ENCODE results near the gene FSHR.

DNA sequence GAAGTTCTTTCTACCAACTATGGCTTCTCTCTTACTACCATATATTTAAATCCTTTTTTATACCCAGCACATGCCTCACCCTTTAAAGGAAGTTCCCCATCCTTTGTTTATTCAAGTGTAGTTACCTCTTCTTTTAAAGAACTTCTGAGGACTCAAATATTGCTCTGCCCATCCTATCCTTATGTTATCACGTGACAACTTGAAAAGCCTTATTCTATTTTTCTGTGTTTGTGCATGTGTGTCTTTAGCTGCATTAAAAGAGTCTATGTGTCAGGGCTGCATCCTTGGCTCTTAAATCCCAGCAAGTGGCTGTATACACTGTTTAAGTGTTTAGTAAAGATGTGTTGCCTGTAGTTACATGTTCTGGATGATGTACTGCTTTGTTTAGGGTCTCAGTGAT is 22.5 kb downstream of the FSHR start:
- no peak for TF ChIP-seq POLR2A (IDR thresholded peaks at IDR 0.05; ENCODE audit: extremely low read depth, insufficient read length)
- TF ChIP-seq, protein P1, sequence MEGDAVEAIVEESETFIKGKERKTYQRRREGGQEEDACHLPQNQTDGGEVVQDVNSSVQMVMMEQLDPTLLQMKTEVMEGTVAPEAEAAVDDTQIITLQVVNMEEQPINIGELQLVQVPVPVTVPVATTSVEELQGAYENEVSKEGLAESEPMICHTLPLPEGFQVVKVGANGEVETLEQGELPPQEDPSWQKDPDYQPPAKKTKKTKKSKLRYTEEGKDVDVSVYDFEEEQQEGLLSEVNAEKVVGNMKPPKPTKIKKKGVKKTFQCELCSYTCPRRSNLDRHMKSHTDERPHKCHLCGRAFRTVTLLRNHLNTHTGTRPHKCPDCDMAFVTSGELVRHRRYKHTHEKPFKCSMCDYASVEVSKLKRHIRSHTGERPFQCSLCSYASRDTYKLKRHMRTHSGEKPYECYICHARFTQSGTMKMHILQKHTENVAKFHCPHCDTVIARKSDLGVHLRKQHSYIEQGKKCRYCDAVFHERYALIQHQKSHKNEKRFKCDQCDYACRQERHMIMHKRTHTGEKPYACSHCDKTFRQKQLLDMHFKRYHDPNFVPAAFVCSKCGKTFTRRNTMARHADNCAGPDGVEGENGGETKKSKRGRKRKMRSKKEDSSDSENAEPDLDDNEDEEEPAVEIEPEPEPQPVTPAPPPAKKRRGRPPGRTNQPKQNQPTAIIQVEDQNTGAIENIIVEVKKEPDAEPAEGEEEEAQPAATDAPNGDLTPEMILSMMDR (IDR thresholded peaks at IDR 0.05; ENCODE audit: low read depth, low read length): no peak
